Measurements from ENCODE around the gene RAB19. TPM values are rescaled to one million over a fixed set of nuclear protein-coding genes. Genes with fewer than 3 reads are reported as not detected.

RAB19 gene, protein sequence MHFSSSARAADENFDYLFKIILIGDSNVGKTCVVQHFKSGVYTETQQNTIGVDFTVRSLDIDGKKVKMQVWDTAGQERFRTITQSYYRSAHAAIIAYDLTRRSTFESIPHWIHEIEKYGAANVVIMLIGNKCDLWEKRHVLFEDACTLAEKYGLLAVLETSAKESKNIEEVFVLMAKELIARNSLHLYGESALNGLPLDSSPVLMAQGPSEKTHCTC
- total RNA-seq: 3.2 TPM

DNA sequence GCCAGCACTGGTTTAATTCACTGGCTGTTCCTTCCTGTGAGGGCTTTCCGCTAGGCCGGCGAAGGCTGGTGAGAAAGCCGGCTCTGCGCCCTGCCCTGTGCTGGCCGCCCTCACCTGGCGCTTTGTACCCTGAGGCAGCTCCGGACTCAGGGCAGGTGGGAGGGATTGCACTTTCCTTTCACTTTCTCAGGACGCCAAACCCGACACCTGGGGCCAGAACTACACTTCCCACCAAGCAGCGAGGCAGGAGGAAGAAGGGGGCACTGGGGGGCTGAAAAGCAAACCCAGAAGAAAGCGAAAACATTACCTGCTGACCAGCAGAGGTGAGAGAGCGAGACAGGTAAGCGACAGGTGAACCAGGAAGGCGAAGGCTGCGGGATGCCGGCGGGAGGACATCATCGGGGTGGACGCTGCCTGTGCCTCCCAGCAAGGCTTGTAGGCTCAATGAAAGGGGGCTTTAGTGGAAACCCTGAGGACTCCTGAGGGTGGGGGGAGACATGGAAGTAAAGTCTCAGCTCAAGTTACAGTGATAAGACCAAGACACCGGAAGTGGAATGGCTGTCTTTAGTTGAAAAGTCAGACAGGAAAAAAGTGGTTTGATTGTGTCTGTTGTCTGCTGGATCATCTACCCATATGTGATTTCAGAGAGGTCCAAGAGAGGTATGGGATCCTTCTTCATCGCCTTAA lies at the start of gene RAB19:
Gene RAB19, plus strand, starts transcription at position 181 of the 687 bp plus-strand sequence. CDS start 3,589 bp downstream, outside the sequence.
- DNase-seq (ENCODE audit: low read depth in 2 of 3, low spot score in 2 of 3): peak in 2 of 3 donors; percentile 30 to 32

DNA sequence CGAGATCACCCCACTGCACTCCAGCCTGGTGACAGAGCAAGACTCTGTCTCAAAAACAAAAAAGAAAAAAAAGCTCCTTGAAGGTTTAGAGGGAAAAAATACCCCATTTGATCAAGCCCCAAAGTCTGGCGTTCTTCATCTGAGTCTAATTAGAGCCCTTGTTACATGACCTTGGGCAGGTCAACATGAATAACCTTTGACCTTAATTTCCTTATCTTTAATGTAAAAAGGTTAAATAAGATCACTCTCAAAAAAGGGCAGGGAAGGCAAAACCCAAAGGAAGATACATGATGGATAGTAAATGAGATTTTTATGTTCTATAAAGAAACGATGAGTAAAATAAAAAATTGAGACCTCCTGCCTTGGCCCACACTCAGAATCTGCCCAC lies 45.8 kb upstream of the RAB19 start:
- DNase-seq (ENCODE audit: low read depth in 2 of 3, low spot score in 2 of 3): no peak

DNA sequence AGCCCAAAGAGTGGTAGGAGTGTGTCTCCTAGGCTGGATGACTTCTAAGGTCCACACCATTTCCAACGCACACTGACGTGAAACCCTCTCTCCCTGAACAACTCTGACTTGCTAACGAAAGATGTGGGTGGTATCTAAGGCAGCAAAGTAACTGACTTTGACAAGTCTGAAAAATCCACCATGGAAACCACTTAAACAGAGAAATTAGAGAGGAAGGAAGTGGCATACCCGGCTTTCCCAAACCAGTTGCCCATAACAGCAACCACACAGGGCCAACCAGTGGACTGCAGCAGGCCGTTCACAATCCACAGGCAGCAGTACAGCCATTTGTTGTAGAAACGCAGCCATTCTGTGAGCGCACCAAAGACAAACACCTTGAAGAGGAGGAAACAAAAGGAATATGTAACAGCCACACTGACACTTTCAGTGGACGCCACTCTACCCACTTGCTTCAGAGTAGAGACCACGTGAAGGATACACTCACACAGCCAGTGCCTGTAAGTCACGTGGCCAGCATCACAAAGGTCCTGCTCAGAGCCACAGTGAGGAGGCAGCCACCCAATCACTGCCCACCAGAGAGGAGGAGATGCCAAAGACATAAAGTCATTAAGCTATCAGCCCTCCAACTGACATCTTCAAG lies 45.3 kb upstream of the RAB19 start:
- DNase-seq (ENCODE audit: low read depth in 2 of 3, low spot score in 2 of 3): peak in 2 of 3 donors; percentile 33 to 72

DNA sequence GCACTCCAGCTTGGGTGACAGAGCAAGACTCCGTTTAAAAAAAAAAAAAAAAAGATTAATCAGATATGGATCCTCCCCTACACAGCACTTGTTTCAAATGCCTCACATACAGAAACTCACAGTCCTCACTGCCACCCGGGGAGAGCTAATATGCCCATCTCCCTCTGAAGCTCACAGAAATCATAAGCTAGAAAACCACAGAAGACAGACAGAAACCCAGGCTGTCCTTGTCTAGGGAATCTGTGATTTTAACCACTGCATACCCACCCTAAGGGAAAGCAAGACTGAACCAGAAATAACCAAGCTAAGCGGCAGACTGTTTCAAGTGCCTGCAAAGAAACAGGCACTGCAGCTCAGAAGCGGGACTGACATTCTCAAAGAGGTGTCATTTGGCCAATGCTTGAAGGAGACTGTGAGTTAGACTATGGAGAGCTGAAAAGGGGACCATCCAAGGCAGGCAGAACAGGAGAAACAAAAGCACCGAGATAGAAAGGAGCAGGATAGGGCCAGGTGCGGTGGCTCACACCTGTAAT lies 43.1 kb upstream of the RAB19 start:
- no peak for DNase-seq (ENCODE audit: low read depth in 2 of 3, low spot score in 2 of 3)

DNA sequence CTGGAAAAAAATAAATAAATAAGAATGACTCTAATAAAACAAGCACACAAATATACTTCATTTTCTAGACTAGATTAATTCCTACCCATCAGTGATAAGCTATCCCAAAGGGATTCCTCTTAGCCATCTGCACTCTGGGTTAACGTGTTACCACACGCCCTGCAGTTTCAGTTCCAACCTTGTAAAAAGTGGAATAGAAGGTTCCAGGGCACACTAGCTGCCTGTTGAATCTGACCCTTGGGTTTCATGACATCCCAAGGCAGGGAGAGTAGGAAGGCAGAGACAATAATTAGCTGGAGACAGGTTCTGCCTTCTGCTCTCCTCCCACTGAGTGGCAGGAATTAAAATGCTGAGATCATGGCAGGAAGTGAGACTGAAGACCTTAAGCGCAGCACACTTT lies 39.0 kb upstream of the RAB19 start:
- no peak for DNase-seq (ENCODE audit: low read depth in 2 of 3, low spot score in 2 of 3)

DNA sequence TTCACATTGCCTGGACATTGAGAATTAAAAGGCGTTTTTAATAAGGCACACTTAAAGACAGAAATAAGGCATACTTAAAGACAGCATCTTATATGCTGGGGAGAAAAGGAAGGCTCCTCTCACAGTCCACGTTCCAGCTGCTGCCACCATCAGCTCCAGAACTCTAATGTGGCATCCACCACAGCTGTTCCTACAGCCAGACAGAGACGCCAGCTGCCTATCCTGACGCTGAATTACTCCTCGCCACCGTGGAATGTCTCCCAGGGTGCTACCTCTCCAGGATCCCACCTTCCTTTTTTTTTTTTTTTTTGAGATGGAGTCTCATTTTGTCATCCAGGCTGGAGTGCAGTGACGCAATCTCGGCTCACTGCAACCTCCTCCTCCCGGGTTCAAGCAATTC lies 36.3 kb upstream of the RAB19 start:
- DNase-seq (ENCODE audit: low read depth in 2 of 3, low spot score in 2 of 3): no peak

DNA sequence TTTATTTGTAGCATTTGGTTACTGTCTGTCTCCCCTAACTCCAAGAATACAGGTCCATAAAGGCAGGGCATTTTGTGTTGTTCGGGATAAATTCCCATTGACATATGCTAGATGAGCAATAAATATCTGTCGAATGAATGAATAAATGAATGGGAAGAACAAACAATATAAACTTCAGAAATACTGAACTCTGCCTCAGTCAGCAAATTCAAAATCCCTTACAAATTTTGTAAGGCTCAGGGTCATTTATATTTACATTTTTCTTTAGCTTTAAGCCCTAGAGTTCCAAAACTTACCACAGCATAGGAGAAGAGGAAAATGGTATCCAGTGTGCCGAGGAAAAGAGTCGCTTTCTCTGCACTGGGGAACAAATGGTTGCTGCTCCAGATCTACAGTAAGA lies 34.6 kb upstream of the RAB19 start:
- DNase-seq (ENCODE audit: low read depth in 2 of 3, low spot score in 2 of 3): no peak

DNA sequence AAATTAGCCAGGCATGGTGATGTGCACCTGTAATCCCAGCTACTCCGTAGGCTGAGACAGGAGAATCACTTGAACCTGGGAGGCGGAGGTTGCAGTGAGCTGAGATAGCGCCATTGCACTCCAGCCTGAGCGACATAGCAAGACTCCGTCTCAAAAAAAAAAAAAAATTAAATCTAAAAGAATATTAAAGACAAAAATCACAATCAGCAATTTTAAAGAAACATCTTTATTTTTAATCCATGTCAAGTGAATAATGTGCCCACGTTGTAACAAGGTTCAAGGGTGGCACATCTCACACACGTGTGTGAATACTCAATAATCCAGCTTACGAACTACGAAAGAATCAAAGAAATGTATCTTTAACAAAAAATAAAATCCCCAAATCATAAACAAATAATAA lies 28.5 kb upstream of the RAB19 start:
- DNase-seq (ENCODE audit: low read depth in 2 of 3, low spot score in 2 of 3): no peak

DNA sequence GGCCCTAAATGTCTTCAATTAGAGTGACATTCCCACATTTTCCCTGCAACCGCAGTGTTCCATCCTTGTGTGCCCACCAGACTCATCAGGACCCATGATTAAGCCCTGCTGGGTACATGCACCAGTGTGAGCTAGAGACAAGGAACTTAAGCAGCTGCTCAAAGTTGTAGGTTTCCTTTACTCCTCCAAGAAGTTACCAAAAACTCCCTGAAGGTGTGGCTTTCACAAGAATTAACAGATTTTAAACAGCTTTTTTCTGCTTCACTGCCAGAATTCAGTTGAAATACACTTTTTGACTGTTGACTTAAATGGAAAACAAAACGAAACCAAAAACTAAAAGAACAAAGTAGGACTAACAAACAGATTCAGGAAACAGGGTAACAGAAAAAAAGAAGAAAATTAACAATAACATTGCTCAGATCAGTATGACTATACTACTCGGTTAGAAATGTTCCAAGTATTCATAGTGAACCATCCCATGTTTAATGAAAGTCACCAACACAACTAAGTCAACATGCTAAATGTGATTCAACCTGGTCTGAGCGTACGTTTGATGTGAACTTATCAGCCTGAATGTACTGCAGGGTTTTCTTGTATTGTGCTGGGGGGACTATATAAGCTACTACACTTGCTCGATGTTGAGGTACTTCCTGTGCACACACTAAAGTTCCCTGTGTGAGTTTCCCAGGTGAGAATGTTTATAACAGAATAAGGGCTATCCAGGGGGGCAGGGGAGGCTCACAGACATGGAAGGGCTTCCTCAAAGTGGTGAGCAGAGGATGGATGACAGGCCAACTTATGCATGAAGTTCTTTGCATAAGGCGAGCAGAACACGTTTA lies 27.7 kb upstream of the RAB19 start:
- no peak for DNase-seq (ENCODE audit: low read depth in 2 of 3, low spot score in 2 of 3)

DNA sequence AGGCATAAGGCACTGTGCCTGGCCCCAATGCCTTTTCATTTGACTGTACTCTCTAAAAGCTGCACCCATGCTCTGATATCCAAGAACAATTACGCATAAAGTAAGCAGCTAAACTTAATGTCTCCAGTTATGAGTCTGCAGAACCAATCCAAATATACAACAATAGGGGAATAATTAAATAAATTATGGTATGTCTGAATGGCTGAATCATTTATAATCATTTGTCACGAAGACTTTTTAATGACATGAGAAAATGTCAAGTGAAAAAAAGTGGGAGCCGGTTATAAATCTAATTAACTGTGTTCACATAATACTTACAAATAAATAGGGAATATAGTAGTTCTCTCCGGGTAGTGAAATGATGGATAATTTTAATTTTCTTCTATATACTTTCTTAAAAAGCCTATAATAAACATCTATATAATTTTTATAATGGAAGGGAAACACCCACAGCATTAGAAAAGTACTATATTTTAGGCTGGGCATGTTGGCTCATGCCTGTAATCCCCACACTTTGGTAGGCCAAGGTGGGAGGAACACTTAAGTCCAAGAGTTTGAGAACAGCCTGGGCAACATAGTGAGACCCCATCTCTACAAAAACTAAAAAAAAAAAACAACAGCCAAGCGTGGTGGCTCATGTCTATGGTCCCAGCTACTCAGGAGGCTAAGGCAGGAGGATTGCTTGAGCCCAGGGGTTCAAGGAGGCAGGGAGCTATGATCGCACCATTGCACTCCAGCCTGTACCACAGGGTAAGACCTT lies 19.7 kb upstream of the RAB19 start:
- DNase-seq (ENCODE audit: low read depth in 2 of 3, low spot score in 2 of 3): no peak

DNA sequence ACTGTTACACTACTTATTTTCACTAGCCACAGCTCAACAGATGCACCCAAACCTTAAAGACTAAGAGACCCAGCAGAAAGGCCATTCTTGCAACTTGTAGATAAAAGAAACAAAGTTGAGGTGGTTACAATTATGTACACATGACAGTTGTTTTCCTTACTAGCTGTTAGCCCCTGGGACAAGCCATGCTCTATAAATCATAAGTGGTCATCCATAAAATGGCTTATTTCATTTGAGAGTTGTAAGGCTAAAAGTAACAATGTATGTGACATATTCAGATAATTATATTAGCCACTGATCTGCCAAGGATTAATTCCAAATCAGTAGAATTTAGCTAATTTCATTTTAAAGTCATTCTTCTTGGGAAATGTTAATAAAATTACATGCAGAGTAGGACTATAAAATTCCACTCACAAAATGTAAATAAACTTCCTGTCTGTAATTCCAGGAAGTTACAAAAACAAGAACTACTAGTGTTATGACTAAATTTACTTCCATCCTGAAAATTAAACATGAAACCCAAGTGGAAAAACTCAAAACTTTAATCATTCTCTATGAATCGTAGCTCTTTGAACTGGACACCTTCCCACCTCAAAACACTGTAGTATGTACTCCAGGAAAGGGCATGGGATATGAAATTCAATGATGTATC lies 18.8 kb upstream of the RAB19 start:
- DNase-seq (ENCODE audit: low read depth in 2 of 3, low spot score in 2 of 3): no peak

DNA sequence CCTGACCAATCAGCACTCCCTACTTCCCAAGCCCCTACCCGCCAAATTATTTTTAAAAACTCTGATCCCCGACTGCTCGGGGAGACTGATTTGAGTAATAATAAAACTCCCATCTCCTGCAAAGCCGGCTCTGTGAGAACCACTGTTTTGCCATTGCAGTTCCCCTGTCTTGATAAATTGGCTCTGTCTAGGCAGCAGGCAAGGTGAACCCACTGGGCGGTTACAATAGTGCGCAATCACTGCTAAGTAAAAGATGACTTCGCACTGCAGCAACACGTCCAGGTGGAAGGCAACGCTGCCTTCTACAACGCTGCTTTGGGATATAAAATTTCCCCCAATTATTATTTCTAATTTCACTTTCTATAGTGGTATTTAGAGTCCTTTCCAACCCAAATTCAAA lies 14.4 kb upstream of the RAB19 start:
- DNase-seq (ENCODE audit: low read depth in 2 of 3, low spot score in 2 of 3): no peak

DNA sequence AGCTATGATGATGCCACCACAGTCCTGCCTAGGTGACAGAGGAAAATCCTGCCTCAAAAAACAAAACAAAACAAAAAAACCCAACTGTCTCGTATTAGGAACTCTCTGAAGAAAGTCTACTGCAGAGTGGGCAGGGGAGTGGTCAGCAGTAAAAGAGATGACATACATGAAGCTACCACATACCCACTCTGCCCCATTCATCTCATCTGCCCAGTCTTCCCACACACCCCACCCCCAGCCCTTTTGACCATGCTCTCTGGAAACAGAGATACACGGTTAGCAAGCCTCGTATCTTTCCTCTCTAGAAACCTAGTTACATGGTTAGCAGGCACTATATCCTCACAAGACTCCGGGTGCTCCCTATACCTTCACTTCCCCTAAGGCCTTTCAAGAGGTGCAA lies 13.8 kb upstream of the RAB19 start:
- DNase-seq (ENCODE audit: low read depth in 2 of 3, low spot score in 2 of 3): no peak

DNA sequence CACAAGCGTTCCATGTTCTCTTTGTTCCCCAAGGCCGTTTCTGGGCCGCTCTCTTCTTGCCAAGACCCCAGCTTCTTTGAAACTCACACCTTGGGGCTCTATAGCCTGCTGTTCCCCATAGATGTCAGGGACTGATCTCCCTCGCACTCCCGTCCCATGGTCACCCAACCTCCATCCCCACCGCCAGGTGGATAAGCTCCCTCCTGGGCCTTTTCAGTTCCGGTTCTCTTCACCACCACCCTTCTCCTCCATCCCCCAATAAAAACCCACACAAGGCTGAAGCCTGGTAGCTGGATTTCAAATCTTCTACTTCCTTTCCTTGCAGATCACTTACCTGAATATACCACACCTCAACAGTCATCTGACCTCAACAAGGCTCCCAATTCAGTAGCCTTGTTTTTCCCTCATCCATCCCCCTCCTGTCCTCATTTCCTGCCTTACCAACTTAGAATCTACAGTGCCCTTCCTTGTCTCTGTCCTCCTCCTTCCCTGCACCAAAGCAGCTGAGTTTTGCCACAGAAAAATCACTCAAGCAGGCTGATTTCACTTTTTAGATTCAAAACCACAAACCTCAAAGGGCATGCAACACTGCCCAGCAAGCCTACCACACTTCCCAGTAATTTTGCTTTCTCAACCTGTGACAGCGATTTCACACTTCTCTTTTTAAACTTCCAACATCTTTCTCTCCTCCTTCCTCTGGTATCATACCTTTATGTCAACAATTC lies 13.2 kb upstream of the RAB19 start:
- DNase-seq (ENCODE audit: low read depth in 2 of 3, low spot score in 2 of 3): peak in 2 of 3 donors; percentile 39 to 54

DNA sequence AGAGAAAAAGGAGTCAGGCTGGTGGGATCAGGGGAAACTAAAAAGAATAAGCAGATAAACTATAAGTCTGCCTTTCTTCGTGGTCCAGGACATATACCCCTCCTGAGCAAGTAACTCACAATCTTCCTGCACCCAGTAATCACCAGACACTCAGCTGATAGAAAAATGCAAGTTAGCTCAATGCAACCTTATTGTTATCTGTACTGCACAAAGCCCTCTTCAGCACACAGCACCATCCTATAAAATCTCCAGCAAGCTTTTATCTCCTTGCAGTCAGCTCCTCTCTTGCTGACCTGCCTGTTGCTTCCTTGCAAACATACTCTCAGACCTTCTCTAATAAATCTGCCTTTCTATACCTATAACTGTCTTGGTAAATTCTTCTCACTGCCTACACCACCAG lies 12.2 kb upstream of the RAB19 start:
- DNase-seq (ENCODE audit: low read depth in 2 of 3, low spot score in 2 of 3): no peak

DNA sequence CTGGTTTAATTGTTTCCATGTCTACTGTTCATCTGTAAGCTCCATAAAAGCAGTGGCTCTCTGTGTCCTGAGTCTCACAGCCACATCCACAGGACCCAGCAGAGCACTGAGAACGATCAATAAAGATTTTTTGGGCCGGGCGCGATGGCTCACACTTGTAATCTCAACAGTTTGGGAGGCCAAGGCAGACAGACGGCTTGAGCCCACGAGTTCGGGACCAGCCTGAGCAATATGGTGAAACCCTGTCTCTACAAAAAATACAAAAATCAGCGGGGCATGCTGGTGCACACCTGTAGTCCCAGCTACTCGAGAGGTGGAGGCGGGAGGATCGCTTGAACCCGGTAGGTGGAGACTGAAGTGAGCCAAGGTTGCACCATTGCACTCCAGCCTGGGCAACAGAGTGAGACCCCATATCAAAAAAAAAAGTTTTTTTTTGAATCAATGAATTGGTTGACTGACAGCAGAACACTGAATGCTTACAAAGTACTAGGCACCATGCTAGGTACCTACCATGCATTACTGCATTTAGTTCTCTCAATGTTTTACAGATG lies 10.0 kb upstream of the RAB19 start:
- DNase-seq (ENCODE audit: low read depth in 2 of 3, low spot score in 2 of 3): no peak

DNA sequence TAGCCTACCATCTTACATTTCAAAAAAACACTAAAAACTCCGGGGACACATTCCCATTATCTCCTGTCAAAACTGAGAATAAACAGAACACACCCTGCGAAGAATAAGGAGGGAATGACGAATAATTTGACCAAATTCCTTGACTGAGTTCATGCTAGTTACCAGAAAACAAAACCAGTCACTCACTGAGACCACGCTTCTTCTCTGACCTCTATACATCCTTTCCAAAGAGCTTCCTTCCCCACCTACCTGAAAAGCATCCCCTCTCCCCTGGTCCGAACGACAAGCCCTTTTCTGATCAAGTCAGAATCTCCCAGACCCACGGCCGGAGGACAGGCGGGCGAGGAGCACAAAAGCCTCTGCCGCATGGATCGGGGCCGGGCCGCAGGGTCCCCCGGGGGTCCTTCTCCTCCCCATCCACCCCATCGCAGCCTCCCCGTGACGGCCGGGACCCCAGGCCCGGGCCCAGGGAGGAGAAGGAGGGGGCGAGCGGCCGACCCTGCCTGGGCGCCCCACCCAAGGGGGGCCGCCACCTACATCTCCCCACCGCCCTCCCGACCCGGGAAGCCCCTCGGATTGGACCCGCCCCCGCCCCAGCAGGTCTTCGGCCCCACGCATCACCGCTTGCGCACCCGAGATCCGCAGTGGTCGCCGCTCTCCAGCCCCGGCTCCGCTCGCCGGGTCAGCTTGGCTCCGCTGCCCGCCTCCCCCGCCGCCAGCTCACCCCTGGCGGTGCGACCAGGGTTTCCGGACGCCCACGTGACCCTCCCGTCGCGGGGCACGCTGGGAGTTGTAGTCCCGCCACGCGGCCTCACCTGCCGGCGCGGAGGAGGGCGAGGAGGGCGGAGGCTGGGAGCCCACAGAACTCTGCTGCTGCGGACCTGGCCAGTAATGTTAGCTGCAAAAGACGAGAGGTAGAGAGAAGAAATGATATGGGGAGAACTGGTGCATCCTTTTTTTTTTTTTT lies 5.8 kb upstream of the RAB19 start, which contains the start of gene SLC37A3:
Gene SLC37A3, minus strand, starts transcription at position 747 of the 967 bp plus-strand sequence. CDS start 16,004 bp downstream, outside the sequence.
- DNase-seq (ENCODE audit: low read depth in 2 of 3, low spot score in 2 of 3): peak; percentile 67 to 72 (median 68)

All from hematopoietic multipotent progenitor cell (in vitro differentiated cells).